ENCODE results near the gene TMC5.
"Not testable (repeated sequence)": the region's sequence is repeated elsewhere in the genome, so short reads cannot be mapped to it uniquely, and the experiment has no call there.

The TMC5 gene

GRCh38 chr16:19417640-19418039 is at the start of gene TMC5:
TSS of gene TMC5 (plus strand) at chr16:19417883. CDS start at chr16:19440039, 22,156 bp downstream.
- DNase-seq: no peak

GRCh38 chr16:19372541-19372940 is 45.1 kb upstream of the TMC5 start:
- DNase-seq: not testable (repeated sequence)

- DNase-seq: no peak
These were observed 43.3 kb upstream of the TMC5 start for GRCh38 chr16:19374402-19374801.

- no peak for DNase-seq
These were observed 42.0 kb upstream of the TMC5 start for GRCh38 chr16:19375561-19376158.

- DNase-seq: no peak
These were observed 39.8 kb upstream of the TMC5 start for GRCh38 chr16:19377864-19378263.

- no peak for DNase-seq
These were observed 39.2 kb upstream of the TMC5 start for GRCh38 chr16:19378511-19378910.

- DNase-seq: no peak
These were observed 37.8 kb upstream of the TMC5 start for GRCh38 chr16:19379838-19380237.

- DNase-seq: no peak
These were observed 37.4 kb upstream of the TMC5 start for GRCh38 chr16:19380328-19380727.

GRCh38 chr16:19382084-19382801 is 35.4 kb upstream of the TMC5 start:
- DNase-seq: no peak

- DNase-seq: no peak
These were observed 34.5 kb upstream of the TMC5 start for GRCh38 chr16:19382887-19383816.

GRCh38 chr16:19384656-19385055 is 33.0 kb upstream of the TMC5 start:
- no peak for DNase-seq

GRCh38 chr16:19386525-19386924 is 31.2 kb upstream of the TMC5 start:
- no peak for DNase-seq

GRCh38 chr16:19389246-19389645 is 28.4 kb upstream of the TMC5 start:
- peak; percentile 3 for DNase-seq

GRCh38 chr16:19391185-19391776 is 26.4 kb upstream of the TMC5 start:
- not testable (repeated sequence) for DNase-seq

GRCh38 chr16:19392352-19392751 is 25.3 kb upstream of the TMC5 start:
- no peak for DNase-seq

GRCh38 chr16:19393226-19394111 is 24.2 kb upstream of the TMC5 start:
- DNase-seq: no peak

GRCh38 chr16:19395646-19396267 is 21.9 kb upstream of the TMC5 start:
- not testable (repeated sequence) for DNase-seq

GRCh38 chr16:19396555-19397011 is 21.1 kb upstream of the TMC5 start:
- no peak for DNase-seq

GRCh38 chr16:19397373-19397772 is 20.3 kb upstream of the TMC5 start:
- not testable (repeated sequence) for DNase-seq

- DNase-seq: no peak
These were observed 17.0 kb upstream of the TMC5 start for GRCh38 chr16:19400711-19401110.

- DNase-seq: no peak
These were observed 10.7 kb upstream of the TMC5 start for GRCh38 chr16:19406891-19407491.
